Tibial artery (tissue), 4 donors: Measurements from ENCODE around the gene MRPL16.

Experiments used
- DNase-seq, 2 donors: peaks; one replicate each; pipeline ENCODE4 v3.0.0-alpha.2; 2019
- H3K27ac ChIP-seq, 2 donors: fragments of 200-600 bp; sonication (generic) in 1 of 2; 1 replicate in 1 of 2; 2 replicates in 1 of 2; pipeline ENCODE4 v1.5.1; 2018 to 2019; ENCODE audit warnings: mild to moderate bottlenecking in 1 of 2
- H3K27me3 ChIP-seq, 2 donors: fragments of 200-600 bp; sonication (generic) in 1 of 2; one replicate each; pipeline versions ENCODE4 v1.5.1 to v1.6.0; 2016 to 2019
- H3K36me3 ChIP-seq, 3 donors: fragments of 200-600 bp; sonication (generic) in 2 of 3; one replicate each; pipeline ENCODE4 v1.5.1; 2016 to 2019; ENCODE audit warnings: mild to moderate bottlenecking in 2 of 3
- H3K4me1 ChIP-seq, 4 donors: fragments of 200-600 bp; sonication (generic) in 2 of 4; 1 replicate in 3 of 4; 2 replicates in 1 of 4; pipeline ENCODE4 v1.5.1; 2016 to 2019
- H3K4me3 ChIP-seq, 2 donors: fragments of 200-600 bp; sonication (generic) in 1 of 2; 1 replicate in 1 of 2; 2 replicates in 1 of 2; pipeline ENCODE4 v1.5.1; 2018 to 2019; ENCODE audit warnings: mild to moderate bottlenecking in 2 of 2
- H3K9me3 ChIP-seq, 3 donors: fragments of 200-600 bp; sonication (generic) in 1 of 3; one replicate each; pipeline ENCODE4 v1.5.1; 2016 to 2019
- CTCF ChIP-seq, 2 experiments: fragments of 200-600 bp in 1 of 2; fragments of 450-650 bp in 1 of 2; IDR thresholded peaks; one replicate each; pipeline ENCODE4 v1.5.1; 2017 to 2019; ENCODE audit warnings: antibody characterized with exemption in 2 of 2, mild to moderate bottlenecking in 1 of 2, moderate library complexity in 1 of 2
- intact Hi-C: fragments of 100-400 bp; cut with DNase I; formaldehyde crosslinking; loops from one replicate; pipeline ENCODE4 v1.15.0; 2023; ENCODE audit warnings: low total_unique reads

MRPL16 gene

GRCh38 chr11:59770869-59771268 is 39.7 kb downstream of the MRPL16 start:
- intact Hi-C loops = no loop called here
- no peak for TF ChIP-seq CTCF (IDR thresholded peaks at IDR 0.05)
- DNase-seq = no peak
- H3K9me3 ChIP-seq = no peaks in the 10 kb centered on the region
- H3K27ac ChIP-seq = no peak overlapping the region
- peaks cover 18 to 27% (median 24%) of the 10 kb centered on the region in 3 donors for H3K36me3 ChIP-seq
- no peak overlapping the region for H3K4me3 ChIP-seq
- no peaks in the 10 kb centered on the region for H3K27me3 ChIP-seq
- no peaks in the 10 kb centered on the region for H3K4me1 ChIP-seq

DNA sequence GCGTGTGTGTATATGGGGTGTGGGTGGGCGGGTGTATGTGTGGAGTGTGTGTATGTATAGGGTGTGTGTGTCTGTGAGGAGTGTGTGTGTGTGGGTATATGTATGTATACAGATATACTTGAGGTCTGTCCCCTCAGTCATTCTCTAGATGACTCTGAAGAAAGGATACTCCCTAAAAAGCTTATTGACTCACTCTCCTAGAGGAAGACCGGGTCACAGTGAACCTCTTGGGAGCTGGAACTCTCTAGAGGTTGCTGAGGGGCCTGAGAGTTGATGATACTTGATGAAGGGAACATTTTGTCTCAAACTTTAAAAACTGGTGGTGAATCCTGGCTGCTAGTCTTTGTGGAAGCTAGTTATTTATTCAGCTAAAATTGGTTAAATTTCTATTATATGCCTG is 40.3 kb downstream of the MRPL16 start:
- Histone ChIP-seq H3K27ac (no peak overlapping the region), H3K9me3 (no peaks in the 10 kb centered on the region), H3K4me3 (no peak overlapping the region), H3K36me3 (peaks cover 17 to 21% (median 20%) of the 10 kb centered on the region in 3 donors), H3K27me3 (no peaks in the 10 kb centered on the region), H3K4me1 (peaks cover 0 to 4% (median 0%) of the 10 kb centered on the region in 4 donors)
- intact Hi-C loops = no loop called here
- no peak for DNase-seq
- no peak for TF ChIP-seq CTCF (IDR thresholded peaks at IDR 0.05)

GRCh38 chr11:59769828-59770227 is 40.8 kb downstream of the MRPL16 start:
- peaks cover 0 to 6% (median 0%) of the 10 kb centered on the region in 4 donors for H3K4me1 ChIP-seq
- no peak overlapping the region for H3K4me3 ChIP-seq
- H3K27me3 ChIP-seq = no peaks in the 10 kb centered on the region
- no peak for TF ChIP-seq CTCF (IDR thresholded peaks at IDR 0.05)
- H3K27ac ChIP-seq = no peak overlapping the region
- DNase-seq = no peak
- intact Hi-C loops = no loop called here
- no peaks in the 10 kb centered on the region for H3K9me3 ChIP-seq
- peaks cover 12 to 16% (median 16%) of the 10 kb centered on the region in 3 donors for H3K36me3 ChIP-seq

GRCh38 chr11:59769111-59769510 is 41.5 kb downstream of the MRPL16 start:
- no peaks in the 10 kb centered on the region for H3K9me3 ChIP-seq
- no peak overlapping the region for H3K27ac ChIP-seq
- H3K4me3 ChIP-seq = no peak overlapping the region
- H3K27me3 ChIP-seq = no peaks in the 10 kb centered on the region
- H3K36me3 ChIP-seq = peaks cover 5 to 10% (median 9%) of the 10 kb centered on the region in 3 donors
- no peak for TF ChIP-seq CTCF (IDR thresholded peaks at IDR 0.05)
- H3K4me1 ChIP-seq = peaks cover 0 to 6% (median 0%) of the 10 kb centered on the region in 4 donors
- no peak for DNase-seq
- intact Hi-C loops = no loop called here

DNA sequence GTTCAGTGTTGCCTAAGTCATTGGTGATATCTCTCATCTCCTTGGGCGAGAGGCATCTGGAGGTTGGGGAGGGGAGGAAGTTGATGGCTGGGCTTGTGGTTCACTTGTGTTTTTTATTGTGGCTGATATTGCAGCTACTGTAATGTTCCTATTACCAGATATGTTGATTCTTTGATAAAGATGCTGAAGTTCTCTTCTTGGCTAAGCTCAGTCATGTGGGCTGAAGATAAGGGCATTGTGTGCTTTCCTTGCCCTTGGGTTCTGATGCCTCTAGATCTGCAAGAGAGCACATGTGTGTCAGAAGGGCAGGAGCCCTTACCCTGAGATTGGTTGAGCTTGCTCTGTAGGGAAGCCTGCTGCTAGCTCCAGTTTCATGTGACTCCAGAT is 43.4 kb downstream of the MRPL16 start:
- peaks cover 0 to 6% (median 0%) of the 10 kb centered on the region in 3 donors for H3K36me3 ChIP-seq
- DNase-seq = no peak
- peaks cover 0 to 12% (median 1%) of the 10 kb centered on the region in 4 donors for H3K4me1 ChIP-seq
- no peaks in the 10 kb centered on the region for H3K9me3 ChIP-seq
- H3K27me3 ChIP-seq = no peaks in the 10 kb centered on the region
- H3K4me3 ChIP-seq = no peak overlapping the region
- no peak for TF ChIP-seq CTCF (IDR thresholded peaks at IDR 0.05)
- intact Hi-C loops = no loop called here
- no peak overlapping the region for H3K27ac ChIP-seq
